ENCODE results near the gene PLCD3.
A peak's percentile ranks its signal among the peaks of the same experiment; 100 is the strongest.
"Not testable (repeated sequence)": the region's sequence is repeated elsewhere in the genome, so short reads cannot be mapped to it uniquely, and the experiment has no call there.

PLCD3 gene

GRCh38 chr17:45135192-45135977 lies 3.1 kb upstream of the PLCD3 start, which contains the start of gene ACBD4:
TSS of gene ACBD4 (plus strand) at chr17:45135687. CDS start at chr17:45136145, 458 bp downstream.
- DNase-seq (ENCODE audit: extremely low read depth in 1 of 2, low read depth in 1 of 2) = peak; percentile 95 to 98

- DNase-seq (ENCODE audit: extremely low read depth in 1 of 2, low read depth in 1 of 2) = peak in 1 of 2 donors; percentile 59
Measured at GRCh38 chr17:45132572-45133463, 503 bp upstream of the PLCD3 start.

- DNase-seq (ENCODE audit: extremely low read depth in 1 of 2, low read depth in 1 of 2) = peak in 1 of 2 donors; percentile 37
Measured at GRCh38 chr17:45131616-45132319, 547 bp downstream of the PLCD3 start.

GRCh38 chr17:45130681-45131615 lies 1.4 kb downstream of the PLCD3 start:
- no peak for DNase-seq (ENCODE audit: extremely low read depth in 1 of 2, low read depth in 1 of 2)

- no peak for DNase-seq (ENCODE audit: extremely low read depth in 1 of 2, low read depth in 1 of 2)
Measured at GRCh38 chr17:45129940-45130680, 2.2 kb downstream of the PLCD3 start.

- DNase-seq (ENCODE audit: extremely low read depth in 1 of 2, low read depth in 1 of 2) = no peak
Measured at GRCh38 chr17:45129426-45129939, 2.8 kb downstream of the PLCD3 start.

- DNase-seq (ENCODE audit: extremely low read depth in 1 of 2, low read depth in 1 of 2) = no peak
Measured at GRCh38 chr17:45128989-45129388, 3.3 kb downstream of the PLCD3 start.

- no peak for DNase-seq (ENCODE audit: extremely low read depth in 1 of 2, low read depth in 1 of 2)
Measured at GRCh38 chr17:45128331-45128730, 4.0 kb downstream of the PLCD3 start.

GRCh38 chr17:45127548-45128300 lies 4.6 kb downstream of the PLCD3 start:
- DNase-seq (ENCODE audit: extremely low read depth in 1 of 2, low read depth in 1 of 2) = no peak

- DNase-seq (ENCODE audit: extremely low read depth in 1 of 2, low read depth in 1 of 2) = no peak
Measured at GRCh38 chr17:45127207-45127547, 5.1 kb downstream of the PLCD3 start.

GRCh38 chr17:45125509-45125908 lies 6.8 kb downstream of the PLCD3 start:
- DNase-seq (ENCODE audit: extremely low read depth in 1 of 2, low read depth in 1 of 2) = no peak

GRCh38 chr17:45124797-45125122 lies 7.6 kb downstream of the PLCD3 start:
- DNase-seq (ENCODE audit: extremely low read depth in 1 of 2, low read depth in 1 of 2) = not testable (repeated sequence)

GRCh38 chr17:45123930-45124796 lies 8.2 kb downstream of the PLCD3 start:
- DNase-seq (ENCODE audit: extremely low read depth in 1 of 2, low read depth in 1 of 2) = no peak

GRCh38 chr17:45123076-45123770 lies 9.1 kb downstream of the PLCD3 start:
- DNase-seq (ENCODE audit: extremely low read depth in 1 of 2, low read depth in 1 of 2) = no peak

GRCh38 chr17:45121055-45121454 lies 11.3 kb downstream of the PLCD3 start:
- no peak for DNase-seq (ENCODE audit: extremely low read depth in 1 of 2, low read depth in 1 of 2)

- no peak for DNase-seq (ENCODE audit: extremely low read depth in 1 of 2, low read depth in 1 of 2)
Measured at GRCh38 chr17:45120558-45120957, 11.8 kb downstream of the PLCD3 start.

GRCh38 chr17:45119964-45120363 lies 12.4 kb downstream of the PLCD3 start:
- DNase-seq (ENCODE audit: extremely low read depth in 1 of 2, low read depth in 1 of 2) = no peak
